ENCODE data around the gene TXNL1.

Gene TXNL1

GRCh38 chr18:56593906-56594305 lies 44.5 kb downstream of the TXNL1 start:
- TF ChIP-seq CTCF (IDR thresholded peaks at IDR 0.05; ENCODE audit: unreplicated experiment in 3 of 3), result no peak
- Mint-ChIP-seq H3K4me1 (peaks cover 16% of the 10 kb centered on the region), H3K27me3 (ENCODE audit: low read depth) (no peaks in the 10 kb centered on the region), H3K27ac (no peak overlapping the region), H3K36me3 (ENCODE audit: low read depth) (no peaks in the 10 kb centered on the region), H3K4me3 (no peak overlapping the region), H3K9me3 (peaks cover 2% of the 10 kb centered on the region)

- Mint-ChIP-seq H3K27ac (no peak overlapping the region), H3K4me3 (no peak overlapping the region), H3K4me1 (peaks cover 21% of the 10 kb centered on the region), H3K27me3 (ENCODE audit: low read depth) (peaks cover 5% of the 10 kb centered on the region), H3K36me3 (ENCODE audit: low read depth) (no peaks in the 10 kb centered on the region), H3K9me3 (peaks cover 12% of the 10 kb centered on the region)
- no peak for TF ChIP-seq CTCF (IDR thresholded peaks at IDR 0.05; ENCODE audit: unreplicated experiment in 3 of 3)
These were observed 58.4 kb downstream of the TXNL1 start for GRCh38 chr18:56580026-56580425.

GRCh38 chr18:56579451-56579850 lies 58.9 kb downstream of the TXNL1 start:
- peaks cover 26% of the 10 kb centered on the region for H3K4me1 Mint-ChIP-seq
- no peak overlapping the region for H3K4me3 Mint-ChIP-seq
- H3K36me3 Mint-ChIP-seq (ENCODE audit: low read depth), result no peaks in the 10 kb centered on the region
- H3K27ac Mint-ChIP-seq, result no peak overlapping the region
- peaks cover 5% of the 10 kb centered on the region for H3K27me3 Mint-ChIP-seq (ENCODE audit: low read depth)
- H3K9me3 Mint-ChIP-seq, result peaks cover 12% of the 10 kb centered on the region
- no peak for TF ChIP-seq CTCF (IDR thresholded peaks at IDR 0.05; ENCODE audit: unreplicated experiment in 3 of 3)

- Mint-ChIP-seq H3K36me3 (ENCODE audit: low read depth) (no peaks in the 10 kb centered on the region), H3K9me3 (peaks cover 9% of the 10 kb centered on the region), H3K4me1 (peaks cover 35% of the 10 kb centered on the region), H3K27me3 (ENCODE audit: low read depth) (peaks cover 5% of the 10 kb centered on the region), H3K4me3 (peak overlapping the region in 2 of 3 experiments; percentile 62 to 64), H3K27ac (no peak overlapping the region)
- no peak for TF ChIP-seq CTCF (IDR thresholded peaks at IDR 0.05; ENCODE audit: unreplicated experiment in 3 of 3)
These were observed 61.4 kb downstream of the TXNL1 start for GRCh38 chr18:56576826-56577573.

- H3K4me3 Mint-ChIP-seq, result no peak overlapping the region
These were observed 62.4 kb downstream of the TXNL1 start for GRCh38 chr18:56575819-56576663.

More at GRCh38 chr18:56575819-56576663, 62.4 kb downstream of the TXNL1 start:
- TF ChIP-seq CTCF (IDR thresholded peaks at IDR 0.05; ENCODE audit: unreplicated experiment in 3 of 3), result peak; percentile 74 to 90 (median 78)
- Mint-ChIP-seq H3K27me3 (ENCODE audit: low read depth) (peaks cover 5% of the 10 kb centered on the region), H3K36me3 (ENCODE audit: low read depth) (no peaks in the 10 kb centered on the region), H3K4me1 (peaks cover 35% of the 10 kb centered on the region), H3K9me3 (peaks cover 9% of the 10 kb centered on the region), H3K27ac (peak overlapping the region in 2 of 3 experiments; percentile 7 to 19)
